GM23338 (cell line): ENCODE results near the gene EGFR. TPM values are rescaled to one million over a fixed set of nuclear protein-coding genes. Genes with fewer than 3 reads are reported as not detected.

Experiments used
- ATAC-seq: fragments of 200-7000 bp; cut with Tn5 transposase; 3 replicates; pipeline ENCODE4 v1.9.1; 2020
- DNase-seq: peaks from one replicate; pipeline ENCODE4 v3.0.0-alpha.2; 2015; ENCODE audit warnings: low spot score
- H2AFZ ChIP-seq: fragments of 200-600 bp; sonication (generic); 2 replicates; pipeline ENCODE4 v1.8.0; 2016; ENCODE audit warnings: antibody characterized with exemption, mild to moderate bottlenecking, moderate library complexity
- H3F3A ChIP-seq: fragments of 200-600 bp; sonication (generic); replicated peaks from 2 replicates; pipeline ENCODE4 v1.8.0; 2017; ENCODE audit warnings: antibody characterized with exemption, mixed run types, low read depth
- H3K27ac ChIP-seq: fragments of 200-600 bp; sonication (generic); 2 replicates; pipeline ENCODE4 v1.6.1; 2016; ENCODE audit warnings: low read depth
- H3K27me3 ChIP-seq: fragments of 200-600 bp; sonication (generic); 2 replicates; pipeline ENCODE4 v1.8.0; 2016; ENCODE audit warnings: mild to moderate bottlenecking, mixed run types, moderate library complexity; ENCODE audit not compliant: insufficient read depth
- H3K36me3 ChIP-seq: fragments of 200-600 bp; sonication (generic); 2 replicates; pipeline ENCODE4 v1.8.0; 2016; ENCODE audit warnings: mild to moderate bottlenecking; ENCODE audit not compliant: insufficient read depth
- H3K4me1 ChIP-seq: fragments of 200-600 bp; sonication (generic); 2 replicates; pipeline ENCODE4 v1.8.0; 2016; ENCODE audit warnings: mild to moderate bottlenecking, moderate library complexity; ENCODE audit not compliant: insufficient read depth
- H3K4me2 ChIP-seq: fragments of 200-600 bp; sonication (generic); 2 replicates; pipeline ENCODE4 v1.7.1; 2017; ENCODE audit warnings: mixed run types
- H3K4me3 ChIP-seq: fragments of 200-600 bp; sonication (generic); 2 replicates; pipeline ENCODE4 v1.6.1; 2016; ENCODE audit warnings: mixed run types
- H3K79me2 ChIP-seq: fragments of 200-600 bp; sonication (generic); replicated peaks from 2 replicates; pipeline ENCODE4 v1.8.0; 2017; ENCODE audit warnings: mild to moderate bottlenecking; ENCODE audit not compliant: insufficient read depth
- H3K9me2 ChIP-seq: fragments of 200-600 bp; sonication (generic); 2 replicates; pipeline ENCODE4 v1.8.0; 2017; ENCODE audit not compliant: insufficient read depth
- H4K20me1 ChIP-seq: fragments of 200-600 bp; sonication (generic); replicated peaks from 2 replicates; pipeline ENCODE4 v1.8.0; 2017; ENCODE audit warnings: mild to moderate bottlenecking; ENCODE audit not compliant: insufficient read depth
- H3K27ac Mint-ChIP-seq: 2 replicates; pipeline ENCODE4 v1.8.0; 2020; ENCODE audit warnings: inconsistent platforms, mild to moderate bottlenecking, moderate library complexity, mixed read lengths
- H3K27me3 Mint-ChIP-seq: 3 replicates; pipeline ENCODE4 v1.8.0; 2022; ENCODE audit warnings: low read depth, mild to moderate bottlenecking, moderate library complexity, mixed read lengths, inconsistent platforms; ENCODE audit not compliant: insufficient read depth, poor library complexity
- H3K36me3 Mint-ChIP-seq: 3 replicates; pipeline ENCODE4 v1.8.0; 2021; ENCODE audit warnings: low read depth, mild to moderate bottlenecking, inconsistent platforms, moderate library complexity, mixed read lengths
- H3K4me1 Mint-ChIP-seq: 3 replicates; pipeline ENCODE4 v1.8.0; 2020; ENCODE audit warnings: mild to moderate bottlenecking, inconsistent platforms, mixed read lengths
- H3K4me3 Mint-ChIP-seq: 3 replicates; pipeline ENCODE4 v1.8.0; 2021; ENCODE audit warnings: moderate library complexity, mild to moderate bottlenecking, inconsistent platforms, mixed read lengths
- H3K9me3 Mint-ChIP-seq: 3 replicates; pipeline ENCODE4 v1.8.0; 2020; ENCODE audit warnings: moderate library complexity, mild to moderate bottlenecking, inconsistent platforms, mixed read lengths
- CREB1 ChIP-seq: fragments of 250-450 bp; sonication (Bioruptor Pico); IDR thresholded peaks from 2 replicates; pipeline ENCODE4 v1.5.0; 2020; ENCODE audit warnings: low read depth, mild to moderate bottlenecking, moderate library complexity
- CTCF ChIP-seq, 2 experiments: fragments of 200-600 bp in 1 of 2; sonication (generic) in 1 of 2; conservative IDR thresholded peaks; 2 replicates each; pipeline versions ENCODE4 v1.5.1 to v1.6.1; 2016 to 2017; ENCODE audit warnings: antibody characterized with exemption in 2 of 2, low read depth in 2 of 2, mild to moderate bottlenecking in 2 of 2, moderate library complexity in 1 of 2
- ETS1 ChIP-seq: IDR thresholded peaks from 2 replicates; pipeline ENCODE4 v1.6.1; 2016; ENCODE audit warnings: antibody characterized with exemption
- EZH2 ChIP-seq: fragments of 200-600 bp; sonication (generic); IDR thresholded peaks from one replicate; pipeline ENCODE4 v1.8.0; 2017; ENCODE audit warnings: antibody characterized with exemption, mild to moderate bottlenecking, low read depth; ENCODE audit not compliant: unreplicated experiment
- EZH2phosphoT487 ChIP-seq: fragments of 200-600 bp; sonication (generic); IDR thresholded peaks from one replicate; pipeline ENCODE4 v1.8.1; 2018; ENCODE audit warnings: antibody characterized with exemption; ENCODE audit not compliant: unreplicated experiment
- JUNB ChIP-seq: IDR thresholded peaks from one replicate; pipeline ENCODE4 v1.6.1; 2016; ENCODE audit warnings: antibody characterized with exemption; ENCODE audit not compliant: unreplicated experiment
- NANOG ChIP-seq: IDR thresholded peaks from 2 replicates; pipeline ENCODE4 v1.6.1; 2016; ENCODE audit warnings: antibody characterized with exemption, borderline replicate concordance
- POLR2AphosphoS5 ChIP-seq: IDR thresholded peaks from 2 replicates; pipeline ENCODE4 v1.6.1; 2016; ENCODE audit warnings: antibody characterized with exemption, low read depth
- REST ChIP-seq: IDR thresholded peaks from one replicate; pipeline ENCODE4 v1.6.1; 2018; ENCODE audit warnings: antibody characterized with exemption; ENCODE audit not compliant: unreplicated experiment
- STAT1 ChIP-seq: IDR thresholded peaks from one replicate; pipeline ENCODE4 v1.6.1; 2016; ENCODE audit warnings: antibody characterized with exemption; ENCODE audit not compliant: unreplicated experiment
- ZNF114 ChIP-seq: fragments of 250-450 bp; sonication (Bioruptor Pico); IDR thresholded peaks from 2 replicates; pipeline ENCODE4 v1.5.0; 2020; ENCODE audit warnings: mild to moderate bottlenecking, moderate library complexity
- ZNF331 ChIP-seq: fragments of 250-450 bp; sonication (Bioruptor Pico); IDR thresholded peaks from 2 replicates; pipeline ENCODE4 v1.5.0; 2020; ENCODE audit warnings: low read depth, mild to moderate bottlenecking, moderate library complexity
- polyA plus RNA-seq: library from polyadenylated mRNA; unstranded; fragments of >200 nt; fragmentation: Nextera tagmentation; extraction: Ambion mirVana; gene quantifications from 2 replicates; pipeline ENCODE4 v1.2.1, GENCODE V29; 2016
- total RNA-seq: library from RNA; depleted of rRNA; stranded (reverse); fragments of >200 nt; shearing (Covaris generic); gene quantifications from 2 replicates; pipeline ENCODE4 v1.2.3, GENCODE V29; 2014

EGFR gene
- total and polyA plus RNA-seq, 2 experiments from 2014 or later = 1.5 to 4.5 TPM

- Histone ChIP-seq H3F3A (no peaks in the 10 kb centered on the region), H3K4me2 (no peak overlapping the region), H3K36me3 (no peaks in the 10 kb centered on the region), H3K4me1 (no peaks in the 10 kb centered on the region), H2AFZ (no peak overlapping the region), H3K27ac (no peak overlapping the region), H3K27me3 (no peaks in the 10 kb centered on the region), H3K79me2 (no peaks in the 10 kb centered on the region), H3K4me3 (no peak overlapping the region), H4K20me1 (no peaks in the 10 kb centered on the region), H3K9me2 (no peaks in the 10 kb centered on the region)
- TF ChIP-seq EZH2 = no peak
- TF ChIP-seq EZH2phosphoT487 = no peak
- no peak for TF ChIP-seq JUNB
- no peak for TF ChIP-seq ZNF331 (CRISPR knock-in tag)
- TF ChIP-seq ZNF114 = no peak
- TF ChIP-seq STAT1 = no peak
- no peak for TF ChIP-seq REST
- no peak for TF ChIP-seq ETS1
- TF ChIP-seq CTCF (conservative IDR thresholded peaks at IDR 0.05; ENCODE audit: low read depth in 2 of 2) = no peak
- no peak for TF ChIP-seq CREB1 (CRISPR knock-in tag)
- TF ChIP-seq POLR2AphosphoS5 = no peak
- TF ChIP-seq NANOG = no peak
- Mint-ChIP-seq H3K36me3 (no peaks in the 10 kb centered on the region), H3K27ac (no peak overlapping the region), H3K4me1 (no peaks in the 10 kb centered on the region), H3K9me3 (no peaks in the 10 kb centered on the region), H3K27me3 (no peaks in the 10 kb centered on the region), H3K4me3 (no peak overlapping the region)
- ATAC-seq = no peak
- no peak for DNase-seq
These were observed 101.8 kb downstream of the EGFR start for GRCh38 chr7:55120501-55121198.
